Naive thymus-derived CD8-positive, alpha-beta T cell (primary cell): ENCODE data around the gene AGBL1. TPM values are rescaled to one million over a fixed set of nuclear protein-coding genes. Genes with fewer than 3 reads are reported as not detected.

Experiments used
- ATAC-seq, 2 donors: fragments of 150-1000 bp; cut with Tn5 transposase in 1 of 2; sonication (Bioruptor Pico), chemical (Tn5 transposase) in 1 of 2; 1 replicate in 1 of 2; 2 replicates in 1 of 2; pipeline ENCODE4 v1.10.0; 2021; ENCODE audit warnings: mild to moderate bottlenecking in 2 of 2, moderate library complexity in 2 of 2
- POLR2A ChIA-PET: fragments of 350-600 bp; sonication (Branson Sonifier 250); formaldehyde crosslinking; loops from one replicate; lab custom pipeline; 2021; ENCODE audit warnings: antibody characterized with exemption; lab: Charles Lee
- DNase-seq, 10 donors: peaks; one replicate each; pipeline versions ENCODE4 v3.0.0 to v3.0.0-alpha.2; 2020 to 2022
- H3K27ac Mint-ChIP-seq, 10 donors: one replicate each; pipeline ENCODE4 v1.8.0; 2020 to 2022; ENCODE audit warnings: mild to moderate bottlenecking in 10 of 10, mixed read lengths in 10 of 10, moderate library complexity in 4 of 10, inconsistent platforms in 1 of 10
- H3K27me3 Mint-ChIP-seq, 5 donors: one replicate each; pipeline ENCODE4 v1.8.0; 2021 to 2022; ENCODE audit warnings: mixed read lengths in 5 of 5
- H3K36me3 Mint-ChIP-seq, 3 donors: one replicate each; pipeline ENCODE4 v1.8.0; 2020 to 2022; ENCODE audit warnings: mixed read lengths in 3 of 3, mild to moderate bottlenecking in 2 of 3, inconsistent platforms in 1 of 3
- H3K4me1 Mint-ChIP-seq, 4 donors: one replicate each; pipeline ENCODE4 v1.8.0; 2021 to 2022; ENCODE audit warnings: mixed read lengths in 4 of 4
- H3K4me3 Mint-ChIP-seq, 10 donors: one replicate each; pipeline ENCODE4 v1.8.0; 2020 to 2022; ENCODE audit warnings: mild to moderate bottlenecking in 10 of 10, mixed read lengths in 10 of 10, moderate library complexity in 6 of 10, inconsistent platforms in 1 of 10
- H3K9me3 Mint-ChIP-seq, 9 donors: one replicate each; pipeline ENCODE4 v1.8.0; 2020 to 2022; ENCODE audit warnings: mixed read lengths in 9 of 9, mild to moderate bottlenecking in 3 of 9, inconsistent platforms in 1 of 9, moderate library complexity in 1 of 9
- polyA plus RNA-seq, 3 donors: library from polyadenylated mRNA; unstranded; fragments of 300-500 nt; fragmentation: Illumina TruSeq; gene quantifications; one replicate each; pipeline ENCODE4 v1.2.3, GENCODE V29; 2021
- total RNA-seq, 8 experiments: library from RNA in 2 of 8; stranded (reverse) in 2 of 8; gene quantifications; one replicate each; pipeline ENCODE4 v1.2.3 and lab custom pipeline; 2021 to 2026

Gene AGBL1
- total and polyA plus RNA-seq, 5 experiments from 2014 or later, result not detected

- H3K27me3 Mint-ChIP-seq, result no peaks in the 10 kb centered on the region
- H3K27ac Mint-ChIP-seq, result peak overlapping the region in 1 of 10 donors; percentile 13
- peaks cover 0 to 3% (median 2%) of the 10 kb centered on the region in 3 donors for H3K36me3 Mint-ChIP-seq
- POLR2A ChIA-PET, result no interaction called here
- peaks cover 0 to 3% (median 0%) of the 10 kb centered on the region in 9 donors for H3K9me3 Mint-ChIP-seq
- DNase-seq (peak; percentile 19 to 77 (median 40)), ATAC-seq (no peak)
- no peak overlapping the region for H3K4me3 Mint-ChIP-seq
- peaks cover 0 to 5% (median 0%) of the 10 kb centered on the region in 4 donors for H3K4me1 Mint-ChIP-seq
These were observed 663.7 kb downstream of the AGBL1 start for GRCh38 chr15:86743283-86743903.

- no peaks in the 10 kb centered on the region for H3K36me3 Mint-ChIP-seq
These were observed 664.6 kb downstream of the AGBL1 start for GRCh38 chr15:86744198-86744780.

GRCh38 chr15:86751116-86751515 lies 671.4 kb downstream of the AGBL1 start:
- Mint-ChIP-seq H3K4me3 (no peak overlapping the region), H3K27ac (no peak overlapping the region), H3K36me3 (no peaks in the 10 kb centered on the region), H3K27me3 (peaks cover 6 to 18% (median 7%) of the 10 kb centered on the region in 5 donors), H3K9me3 (peaks cover 0 to 3% (median 0%) of the 10 kb centered on the region in 9 donors), H3K4me1 (no peaks in the 10 kb centered on the region)
- DNase-seq, result no peak
- POLR2A ChIA-PET, result no interaction called here
- no peak for ATAC-seq

More at GRCh38 chr15:86744198-86744780, 664.6 kb downstream of the AGBL1 start:
- POLR2A ChIA-PET, result no interaction called here
- H3K4me3 Mint-ChIP-seq, result no peak overlapping the region
- no peaks in the 10 kb centered on the region for H3K27me3 Mint-ChIP-seq
- DNase-seq, result no peak
- no peak for ATAC-seq
- peaks cover 0 to 5% (median 0%) of the 10 kb centered on the region in 4 donors for H3K4me1 Mint-ChIP-seq
- H3K9me3 Mint-ChIP-seq, result peaks cover 0 to 5% (median 0%) of the 10 kb centered on the region in 9 donors
- H3K27ac Mint-ChIP-seq, result peak overlapping the region in 1 of 10 donors; percentile 49

- POLR2A ChIA-PET, result no interaction called here
- peaks cover 10 to 37% (median 14%) of the 10 kb centered on the region in 5 donors for H3K27me3 Mint-ChIP-seq
- H3K36me3 Mint-ChIP-seq, result no peaks in the 10 kb centered on the region
- H3K9me3 Mint-ChIP-seq, result peaks cover 0 to 3% (median 0%) of the 10 kb centered on the region in 9 donors
- H3K27ac Mint-ChIP-seq, result peak overlapping the region in 1 of 10 donors; percentile 2
- no peaks in the 10 kb centered on the region for H3K4me1 Mint-ChIP-seq
- no peak overlapping the region for H3K4me3 Mint-ChIP-seq
- DNase-seq (no peak), ATAC-seq (no peak)
These were observed 675.2 kb downstream of the AGBL1 start for GRCh38 chr15:86754846-86755245.

GRCh38 chr15:86756688-86757087 lies 677.0 kb downstream of the AGBL1 start:
- Mint-ChIP-seq H3K9me3 (no peaks in the 10 kb centered on the region), H3K4me1 (no peaks in the 10 kb centered on the region), H3K27ac (peak overlapping the region in 1 of 10 donors; percentile 10), H3K36me3 (no peaks in the 10 kb centered on the region), H3K4me3 (no peak overlapping the region), H3K27me3 (peaks cover 13 to 37% (median 16%) of the 10 kb centered on the region in 5 donors)
- DNase-seq (no peak), ATAC-seq (no peak)
- POLR2A ChIA-PET, result no interaction called here

GRCh38 chr15:86759800-86760523 lies 680.3 kb downstream of the AGBL1 start:
- no peaks in the 10 kb centered on the region for H3K9me3 Mint-ChIP-seq
- no peak for DNase-seq
- no peaks in the 10 kb centered on the region for H3K4me1 Mint-ChIP-seq
- no peak overlapping the region for H3K27ac Mint-ChIP-seq
- H3K36me3 Mint-ChIP-seq, result no peaks in the 10 kb centered on the region
- peaks cover 14 to 32% (median 18%) of the 10 kb centered on the region in 5 donors for H3K27me3 Mint-ChIP-seq
- ATAC-seq, result no peak
- no peak overlapping the region for H3K4me3 Mint-ChIP-seq
- POLR2A ChIA-PET, result no interaction called here

- DNase-seq, result no peak
- Mint-ChIP-seq H3K27ac (no peak overlapping the region), H3K4me3 (no peak overlapping the region), H3K4me1 (no peaks in the 10 kb centered on the region), H3K27me3 (peaks cover 6 to 17% (median 12%) of the 10 kb centered on the region in 5 donors), H3K9me3 (no peaks in the 10 kb centered on the region), H3K36me3 (no peaks in the 10 kb centered on the region)
- POLR2A ChIA-PET, result no interaction called here
- ATAC-seq, result no peak
These were observed 683.2 kb downstream of the AGBL1 start for GRCh38 chr15:86762874-86763273.

- DNase-seq (no peak), ATAC-seq (no peak)
- Mint-ChIP-seq H3K27ac (no peak overlapping the region), H3K4me1 (no peaks in the 10 kb centered on the region), H3K4me3 (no peak overlapping the region), H3K36me3 (no peaks in the 10 kb centered on the region), H3K27me3 (peaks cover 6 to 17% (median 12%) of the 10 kb centered on the region in 5 donors), H3K9me3 (no peaks in the 10 kb centered on the region)
- POLR2A ChIA-PET, result no interaction called here
These were observed 684.4 kb downstream of the AGBL1 start for GRCh38 chr15:86764021-86764420.

- H3K9me3 Mint-ChIP-seq, result no peaks in the 10 kb centered on the region
- no peaks in the 10 kb centered on the region for H3K36me3 Mint-ChIP-seq
- H3K4me3 Mint-ChIP-seq, result no peak overlapping the region
- no peaks in the 10 kb centered on the region for H3K4me1 Mint-ChIP-seq
- ATAC-seq (no peak), DNase-seq (no peak)
- POLR2A ChIA-PET, result no interaction called here
- peaks cover 4 to 16% (median 11%) of the 10 kb centered on the region in 5 donors for H3K27me3 Mint-ChIP-seq
- no peak overlapping the region for H3K27ac Mint-ChIP-seq
These were observed 685.6 kb downstream of the AGBL1 start for GRCh38 chr15:86765281-86765680.

GRCh38 chr15:86772369-86773059 lies 692.8 kb downstream of the AGBL1 start:
- no peak overlapping the region for H3K4me3 Mint-ChIP-seq
- DNase-seq (no peak), ATAC-seq (no peak)
- peaks cover 0 to 2% (median 0%) of the 10 kb centered on the region in 9 donors for H3K9me3 Mint-ChIP-seq
- H3K27me3 Mint-ChIP-seq, result peaks cover 0 to 13% (median 0%) of the 10 kb centered on the region in 5 donors
- POLR2A ChIA-PET, result no interaction called here
- H3K4me1 Mint-ChIP-seq, result no peaks in the 10 kb centered on the region
- no peak overlapping the region for H3K27ac Mint-ChIP-seq
- no peaks in the 10 kb centered on the region for H3K36me3 Mint-ChIP-seq

- H3K27ac Mint-ChIP-seq, result no peak overlapping the region
- H3K27me3 Mint-ChIP-seq, result peaks cover 0 to 13% (median 0%) of the 10 kb centered on the region in 5 donors
- no peak overlapping the region for H3K4me3 Mint-ChIP-seq
- H3K4me1 Mint-ChIP-seq, result no peaks in the 10 kb centered on the region
- no peak for DNase-seq
- no peak for ATAC-seq
- POLR2A ChIA-PET, result no interaction called here
- peaks cover 0 to 11% (median 3%) of the 10 kb centered on the region in 9 donors for H3K9me3 Mint-ChIP-seq
- peaks cover 0 to 4% (median 0%) of the 10 kb centered on the region in 3 donors for H3K36me3 Mint-ChIP-seq
These were observed 694.1 kb downstream of the AGBL1 start for GRCh38 chr15:86773736-86774135.

- ATAC-seq, result no peak
- POLR2A ChIA-PET, result no interaction called here
These were observed 696.5 kb downstream of the AGBL1 start for GRCh38 chr15:86776145-86776544.

More at GRCh38 chr15:86776145-86776544, 696.5 kb downstream of the AGBL1 start:
- H3K9me3 Mint-ChIP-seq, result peaks cover 0 to 17% (median 9%) of the 10 kb centered on the region in 9 donors
- H3K4me1 Mint-ChIP-seq, result no peaks in the 10 kb centered on the region
- no peak overlapping the region for H3K4me3 Mint-ChIP-seq
- peaks cover 0 to 4% (median 0%) of the 10 kb centered on the region in 3 donors for H3K36me3 Mint-ChIP-seq
- H3K27ac Mint-ChIP-seq, result no peak overlapping the region
- no peak for DNase-seq
- peaks cover 0 to 10% (median 0%) of the 10 kb centered on the region in 5 donors for H3K27me3 Mint-ChIP-seq
